Fibroblast of pulmonary artery (primary cell): ENCODE data around the gene C15orf61.

ENCODE experiments used
- DNase-seq: peaks from one replicate; pipeline ENCODE4 v3.0.0-alpha.2; 2010; ENCODE audit warnings: low read depth
- H3K4me3 ChIP-seq: replicated peaks from 2 replicates; pipeline ENCODE4 v1.5.1; 2011; ENCODE audit warnings: low read depth, mild to moderate bottlenecking, control low read depth, low read length, moderate library complexity
- CTCF ChIP-seq: IDR thresholded peaks from 2 replicates; pipeline ENCODE4 v1.5.1; 2011; ENCODE audit warnings: mild to moderate bottlenecking, control low read depth, low read length, inconsistent platforms; ENCODE audit errors: missing control alignments

Gene C15orf61

GRCh38 chr15:67495585-67495984 lies 25.3 kb upstream of the C15orf61 start:
- DNase-seq = no peak
- TF ChIP-seq CTCF = no peak

GRCh38 chr15:67501177-67501835 lies 19.6 kb upstream of the C15orf61 start:
- no peak overlapping the region for H3K4me3 ChIP-seq
- peak; percentile 56 for DNase-seq
- TF ChIP-seq CTCF = peak; percentile 48

More at GRCh38 chr15:67495585-67495984, 25.3 kb upstream of the C15orf61 start:
- no peak overlapping the region for H3K4me3 ChIP-seq

GRCh38 chr15:67501836-67502461 lies 19.0 kb upstream of the C15orf61 start:
- no peak for DNase-seq
- H3K4me3 ChIP-seq = no peak overlapping the region
- TF ChIP-seq CTCF = no peak

GRCh38 chr15:67504056-67504455 lies 16.9 kb upstream of the C15orf61 start:
- H3K4me3 ChIP-seq = no peak overlapping the region
- no peak for DNase-seq
- TF ChIP-seq CTCF = no peak

GRCh38 chr15:67504796-67505195 lies 16.1 kb upstream of the C15orf61 start:
- DNase-seq = no peak
- no peak overlapping the region for H3K4me3 ChIP-seq
- no peak for TF ChIP-seq CTCF

- no peak for TF ChIP-seq CTCF
- no peak overlapping the region for H3K4me3 ChIP-seq
- DNase-seq = no peak
These were observed 15.0 kb upstream of the C15orf61 start for GRCh38 chr15:67505675-67506572.
